ENCODE data around the gene NRIP1.

DNA sequence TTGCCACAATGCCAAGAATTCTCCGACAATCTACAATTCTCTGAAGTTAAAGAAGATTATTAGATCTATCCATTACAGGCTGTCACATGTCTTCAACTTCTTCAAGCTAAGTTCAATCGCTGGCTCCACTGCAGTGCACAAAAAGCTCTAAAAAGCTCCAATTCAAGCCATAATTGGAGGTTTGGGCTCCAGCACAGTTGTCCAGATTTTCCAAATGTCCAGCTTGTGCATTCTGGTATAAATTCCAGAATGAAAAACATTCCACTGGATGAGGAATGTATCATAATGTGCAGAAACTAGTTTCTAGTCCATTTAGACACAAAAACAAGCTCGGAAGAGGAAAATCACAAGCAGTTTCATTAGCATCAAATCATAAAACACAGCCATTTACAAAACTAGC, 138.6 kb downstream of the NRIP1 start:
- TF ChIP-seq, protein P1, sequence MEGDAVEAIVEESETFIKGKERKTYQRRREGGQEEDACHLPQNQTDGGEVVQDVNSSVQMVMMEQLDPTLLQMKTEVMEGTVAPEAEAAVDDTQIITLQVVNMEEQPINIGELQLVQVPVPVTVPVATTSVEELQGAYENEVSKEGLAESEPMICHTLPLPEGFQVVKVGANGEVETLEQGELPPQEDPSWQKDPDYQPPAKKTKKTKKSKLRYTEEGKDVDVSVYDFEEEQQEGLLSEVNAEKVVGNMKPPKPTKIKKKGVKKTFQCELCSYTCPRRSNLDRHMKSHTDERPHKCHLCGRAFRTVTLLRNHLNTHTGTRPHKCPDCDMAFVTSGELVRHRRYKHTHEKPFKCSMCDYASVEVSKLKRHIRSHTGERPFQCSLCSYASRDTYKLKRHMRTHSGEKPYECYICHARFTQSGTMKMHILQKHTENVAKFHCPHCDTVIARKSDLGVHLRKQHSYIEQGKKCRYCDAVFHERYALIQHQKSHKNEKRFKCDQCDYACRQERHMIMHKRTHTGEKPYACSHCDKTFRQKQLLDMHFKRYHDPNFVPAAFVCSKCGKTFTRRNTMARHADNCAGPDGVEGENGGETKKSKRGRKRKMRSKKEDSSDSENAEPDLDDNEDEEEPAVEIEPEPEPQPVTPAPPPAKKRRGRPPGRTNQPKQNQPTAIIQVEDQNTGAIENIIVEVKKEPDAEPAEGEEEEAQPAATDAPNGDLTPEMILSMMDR (IDR thresholded peaks at IDR 0.05 in 8 of 11, conservative IDR thresholded peaks at IDR 0.05 in 3 of 11): no peak
- TF ChIP-seq POLR2A (IDR thresholded peaks at IDR 0.05) (no peak), POLR2AphosphoS5 (IDR thresholded peaks at IDR 0.05) (no peak)

All from spleen (tissue), 7 donors.